Activated CD4-positive, alpha-beta T cell treated with anti-CD3 and anti-CD28 coated beads, Interleukin-10, Interleukin-2, amounts not matched to agents 100 ng/mL and 50 ng/mL, durations not matched to agents 16 hours and 8 hours (primary cell): ENCODE measurements around the gene INKA2.

Experiments
- DNase-seq: peaks from one replicate; pipeline ENCODE4 v3.0.0-alpha.2; 2020

The INKA2 gene

DNA sequence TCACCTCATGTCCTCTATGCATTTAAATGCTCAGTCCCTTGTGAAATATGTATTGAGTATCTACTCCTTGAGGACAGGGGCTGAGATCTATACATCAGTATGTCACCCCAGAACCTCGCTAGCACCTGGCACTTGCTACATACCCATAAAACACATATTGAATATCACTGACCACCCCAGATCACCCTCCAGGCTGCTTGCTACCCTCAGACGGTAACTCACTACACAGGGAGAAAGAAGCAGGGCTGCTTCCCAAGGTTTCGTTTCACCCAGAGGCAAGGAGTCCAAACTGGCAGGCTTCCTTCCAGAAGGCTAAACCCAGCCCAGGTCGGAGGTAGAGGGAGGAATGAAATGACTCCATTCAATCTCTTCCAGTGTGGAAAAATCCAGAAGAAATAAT is 8.5 kb downstream of the INKA2 start:
- no peak for DNase-seq

DNA sequence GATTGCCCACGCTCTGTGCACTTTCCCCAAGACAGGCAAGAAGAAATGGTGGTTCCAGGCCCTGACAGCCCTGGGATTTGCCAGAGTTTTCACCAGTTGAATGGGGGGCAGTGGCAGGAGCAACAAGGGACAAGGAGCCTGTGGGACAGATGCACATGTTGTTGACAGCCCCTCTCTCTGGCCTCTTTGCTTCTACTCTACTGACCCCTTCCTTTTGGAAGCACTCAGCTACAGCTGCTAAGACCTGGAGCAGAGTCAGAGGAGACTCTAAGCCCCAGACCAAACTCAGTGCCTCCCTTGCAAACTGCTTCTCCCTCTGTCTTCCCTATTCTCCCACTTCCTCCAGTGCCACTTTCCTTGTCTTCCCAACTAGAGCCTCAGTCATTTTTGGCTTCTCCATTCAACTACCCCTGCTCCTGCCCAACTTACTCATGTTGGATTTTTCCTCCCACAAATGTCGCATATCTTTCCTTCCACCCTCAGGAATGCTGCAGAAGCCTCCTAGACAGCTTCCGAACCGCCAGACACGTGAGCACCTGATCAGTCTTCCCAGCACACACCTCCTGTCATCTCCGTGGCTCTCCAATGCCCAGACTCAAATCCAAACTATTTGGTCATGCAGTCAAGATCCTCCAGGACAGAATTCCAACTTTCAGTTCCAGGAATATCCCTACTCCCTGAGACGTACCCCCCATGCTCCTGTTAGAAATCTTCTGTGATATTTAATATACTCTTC is 9.1 kb downstream of the INKA2 start:
- no peak for DNase-seq

DNA sequence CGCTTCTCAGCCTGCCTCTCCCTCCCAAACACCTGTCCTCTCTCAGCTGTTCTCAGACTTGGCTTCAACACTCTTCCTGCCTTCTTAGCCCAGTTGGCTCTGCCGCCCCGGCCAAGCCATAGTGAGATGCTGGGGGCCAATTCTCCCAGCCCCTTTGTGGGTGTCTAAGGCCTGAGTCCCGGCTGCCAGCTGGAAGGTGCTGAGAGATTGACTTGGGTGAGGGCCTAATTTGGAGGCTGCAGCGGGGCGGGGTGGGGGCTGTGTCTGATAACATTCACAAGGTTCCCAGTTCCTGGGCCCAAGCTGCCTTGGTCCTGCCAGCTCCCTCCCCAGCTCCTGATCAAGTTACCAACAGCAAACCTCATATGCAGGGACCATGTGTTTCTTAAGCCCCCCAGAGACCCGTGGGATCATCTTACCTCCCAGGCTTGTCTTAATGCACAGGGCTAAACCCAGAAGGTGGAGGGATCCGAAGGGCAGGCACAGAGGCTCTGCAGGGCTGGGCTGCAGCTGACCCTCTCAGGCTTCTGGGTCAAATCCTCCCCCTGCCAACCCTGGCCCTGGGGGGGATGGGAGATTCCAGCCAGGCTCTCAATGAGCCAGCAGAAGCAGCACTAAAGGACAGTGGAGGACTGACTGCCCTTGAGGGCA is 9.8 kb downstream of the INKA2 start:
- DNase-seq: no peak

- DNase-seq: no peak
These were observed 12.1 kb downstream of the INKA2 start for GRCh38 chr1:111727056-111727455.

- DNase-seq: no peak
These were observed 14.0 kb downstream of the INKA2 start for GRCh38 chr1:111725192-111725591.

- no peak for DNase-seq
These were observed 15.3 kb downstream of the INKA2 start for GRCh38 chr1:111723871-111724270.

DNA sequence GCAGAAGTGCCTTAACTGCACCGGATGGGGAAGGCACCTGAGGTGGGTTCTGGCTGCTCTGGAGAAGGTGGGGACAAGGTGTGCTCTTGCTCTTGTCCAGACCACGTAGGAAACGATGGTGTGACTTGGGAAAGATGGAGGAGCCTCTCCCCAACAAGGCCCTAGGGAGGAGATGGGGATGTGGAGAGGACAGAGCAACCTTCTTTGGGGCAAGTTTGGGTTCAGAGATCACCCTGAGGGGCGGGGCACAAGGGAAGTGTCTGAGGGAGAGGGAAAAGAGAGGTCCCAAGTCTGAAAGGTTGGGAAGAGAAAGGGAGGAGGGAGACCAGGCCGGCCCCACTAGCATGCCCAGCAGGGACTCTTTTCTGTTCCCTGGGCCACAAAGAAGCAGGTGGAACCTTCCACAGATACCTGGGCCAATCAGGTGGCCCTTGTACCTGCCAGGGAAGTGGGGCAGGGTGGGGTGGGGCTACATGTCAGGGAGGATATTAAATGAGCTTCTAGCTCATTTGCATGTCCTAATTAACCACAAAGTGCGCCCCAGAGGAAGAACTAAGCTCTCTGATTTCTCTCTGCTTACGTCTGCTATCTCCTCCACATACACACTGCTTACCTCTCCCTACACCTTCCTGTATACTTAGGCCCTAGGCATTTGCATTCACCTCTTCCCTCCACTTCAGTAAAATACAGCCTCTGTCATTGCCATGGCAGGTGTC is 15.9 kb downstream of the INKA2 start:
- no peak for DNase-seq

- DNase-seq: no peak
These were observed 18.0 kb downstream of the INKA2 start for GRCh38 chr1:111720977-111721786.

- no peak for DNase-seq
These were observed 18.8 kb downstream of the INKA2 start for GRCh38 chr1:111720274-111720976.

GRCh38 chr1:111719674-111720132 is 19.5 kb downstream of the INKA2 start:
- no peak for DNase-seq

DNA sequence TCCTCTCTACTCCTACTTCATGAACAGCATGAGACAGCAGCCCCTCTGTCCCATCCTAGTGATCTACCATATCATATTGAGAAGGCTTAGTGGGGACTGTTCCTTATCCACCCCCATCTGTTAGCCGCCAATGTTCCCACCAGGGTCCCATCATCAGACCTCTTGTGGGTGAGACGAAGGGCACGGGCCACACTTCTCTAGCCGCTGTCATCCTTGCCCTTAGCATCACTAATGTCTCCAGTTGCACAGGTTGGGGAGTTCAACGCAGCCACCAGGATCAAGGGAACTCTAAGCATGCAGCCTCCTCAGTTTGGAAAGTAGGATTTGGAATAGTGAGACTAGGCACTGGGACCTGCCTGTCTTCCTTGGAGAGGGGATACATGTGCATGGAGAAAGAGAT is 20.1 kb downstream of the INKA2 start:
- no peak for DNase-seq

DNA sequence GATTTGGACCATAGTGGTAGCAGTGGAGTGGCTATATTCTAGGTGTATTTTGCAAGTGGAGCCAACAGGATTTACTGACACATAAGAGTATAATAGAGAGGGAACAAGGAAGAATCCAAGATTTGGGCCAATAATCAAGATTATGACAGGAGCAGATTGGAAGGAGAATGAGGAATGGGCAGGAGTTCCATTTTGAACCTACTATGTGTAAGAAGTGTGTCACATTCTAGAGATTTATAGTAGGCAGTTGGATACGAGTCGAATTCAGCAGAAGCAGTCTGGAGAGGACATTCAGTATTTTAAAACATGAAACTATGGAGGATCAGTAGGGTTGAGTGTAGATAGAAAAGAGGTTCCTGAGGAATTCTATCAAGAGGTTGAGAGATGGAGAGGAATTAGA is 21.7 kb downstream of the INKA2 start:
- no peak for DNase-seq

GRCh38 chr1:111716333-111716732 is 22.9 kb downstream of the INKA2 start:
- DNase-seq: no peak

DNA sequence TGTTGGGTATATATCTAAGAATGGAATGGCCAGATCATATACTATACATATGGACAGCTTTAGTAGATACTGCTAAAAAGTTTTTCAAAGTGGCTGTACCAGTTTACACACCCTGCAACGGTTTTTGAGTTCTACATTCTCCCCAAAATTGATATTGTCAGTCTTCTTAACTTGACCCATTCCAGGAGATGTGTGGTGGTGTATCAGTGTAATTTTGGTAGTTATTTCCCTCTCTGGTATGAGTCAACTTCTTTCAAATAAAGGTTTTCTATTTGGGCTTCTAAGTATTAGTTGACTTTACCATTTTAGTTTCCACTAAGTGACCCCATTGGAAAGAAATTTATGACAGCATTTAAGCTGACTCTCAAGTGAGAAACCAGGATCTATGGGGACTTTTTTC is 29.2 kb downstream of the INKA2 start:
- peak; percentile 58 for DNase-seq

- no peak for DNase-seq
These were observed 31.3 kb downstream of the INKA2 start for GRCh38 chr1:111707906-111708305.

DNA sequence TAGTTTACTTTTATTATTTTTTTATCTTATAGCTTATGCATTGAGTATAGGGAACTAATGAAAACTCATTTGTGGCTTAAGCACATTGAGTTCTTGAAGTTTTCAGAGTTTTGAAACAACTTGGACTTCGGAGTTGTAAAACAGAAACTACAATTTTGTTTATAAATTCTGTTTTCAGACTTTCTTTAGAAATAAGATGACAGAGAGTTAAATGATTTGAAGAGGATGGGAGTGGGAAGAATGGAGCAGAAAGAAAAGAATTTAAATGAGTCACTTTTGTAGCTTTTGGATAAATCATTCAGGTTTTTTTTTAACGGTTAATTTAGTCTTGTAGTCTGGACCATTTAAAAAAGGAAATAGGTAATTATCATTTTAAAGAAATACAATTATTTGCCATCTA is 32.3 kb downstream of the INKA2 start:
- DNase-seq: no peak

DNA sequence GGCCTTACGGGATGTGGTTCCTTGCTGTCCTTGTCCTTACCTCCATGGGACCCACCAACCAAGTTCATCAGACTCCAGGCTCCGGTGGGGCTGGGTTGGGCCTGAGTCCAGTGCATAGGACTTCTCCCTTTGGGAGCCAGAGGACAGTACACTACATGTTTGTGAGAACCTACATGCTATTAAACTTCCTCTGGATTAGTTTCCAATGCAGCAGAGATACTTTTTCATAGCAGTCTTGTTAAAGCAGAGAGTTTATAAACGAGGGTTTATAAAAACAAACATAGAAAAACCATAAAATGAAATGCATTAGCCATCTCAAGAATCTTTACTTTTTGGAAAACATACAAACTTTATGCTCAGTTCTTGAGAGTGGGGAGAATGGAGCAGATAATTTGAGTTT is 33.4 kb downstream of the INKA2 start:
- no peak for DNase-seq

- DNase-seq: peak; percentile 15
These were observed 34.4 kb downstream of the INKA2 start for GRCh38 chr1:111704776-111705175.

- no peak for DNase-seq
These were observed 35.0 kb downstream of the INKA2 start for GRCh38 chr1:111704240-111704639.

GRCh38 chr1:111702504-111703050 is 36.6 kb downstream of the INKA2 start:
- DNase-seq: no peak

- no peak for DNase-seq
These were observed 39.9 kb downstream of the INKA2 start for GRCh38 chr1:111699268-111699667.

- DNase-seq: no peak
These were observed 42.9 kb downstream of the INKA2 start for GRCh38 chr1:111696330-111696729.
